NCI-H82 treated with DMSO at 0.1 percent for 48 hours (cell line): ENCODE data around the gene MAPRE2.
"Not testable (repeated sequence)": the region's sequence is repeated elsewhere in the genome, so short reads cannot be mapped to it uniquely, and the experiment has no call there.

ENCODE experiments used
- DNase-seq: peaks from one replicate; lab custom pipeline; 2025; ENCODE audit not compliant: unreplicated experiment; lab: John Stamatoyannopoulos, UW

MAPRE2 gene

DNA sequence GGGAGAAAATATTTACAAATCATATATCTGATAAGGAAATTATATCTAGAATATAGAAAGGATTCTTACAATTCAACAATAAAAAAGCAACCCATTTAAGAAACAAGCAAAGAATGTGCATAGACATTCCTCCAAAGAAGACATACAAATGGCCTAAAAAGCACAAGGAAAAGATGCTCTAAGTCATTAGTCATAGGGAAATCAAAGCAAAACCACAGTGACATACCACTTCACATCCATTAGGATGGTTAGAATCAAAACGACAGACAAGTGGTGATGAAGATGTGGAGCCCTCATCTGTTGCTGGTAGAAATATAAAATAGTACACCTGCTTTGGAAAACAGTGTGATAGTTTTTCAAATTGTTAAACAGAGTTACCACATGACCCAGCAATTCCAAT lies 48.2 kb downstream of the MAPRE2 start:
- no peak for DNase-seq

DNA sequence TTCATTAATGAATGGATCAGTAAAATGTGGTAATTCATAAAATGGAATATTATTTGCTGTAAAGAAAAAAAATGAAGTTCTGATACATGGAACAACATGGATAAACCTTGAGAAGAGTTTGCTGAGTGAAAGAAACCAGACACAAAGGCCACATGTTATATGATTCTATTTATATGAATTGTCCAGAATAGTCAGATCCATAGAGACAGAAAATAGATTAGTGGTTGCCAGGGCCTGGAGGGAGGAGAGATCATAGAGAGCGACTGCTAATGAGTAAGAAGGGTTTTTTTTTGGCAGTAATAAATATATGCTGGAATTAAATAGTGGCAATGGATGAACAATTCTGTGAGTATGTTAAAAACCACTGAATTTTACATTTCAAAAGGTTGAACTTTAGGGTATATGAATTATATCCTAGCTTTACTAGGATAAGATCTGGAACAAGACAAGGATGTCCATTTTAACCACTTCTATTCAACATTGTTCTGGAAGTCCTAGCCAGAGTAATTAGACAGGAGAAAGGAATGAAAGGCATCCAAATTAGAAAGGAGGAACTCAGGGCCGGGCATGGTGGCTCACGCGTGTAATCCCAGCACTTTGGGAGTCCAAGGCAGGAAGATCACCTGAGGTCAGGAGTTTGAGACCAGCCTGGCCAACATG lies 48.8 kb downstream of the MAPRE2 start:
- DNase-seq = no peak

DNA sequence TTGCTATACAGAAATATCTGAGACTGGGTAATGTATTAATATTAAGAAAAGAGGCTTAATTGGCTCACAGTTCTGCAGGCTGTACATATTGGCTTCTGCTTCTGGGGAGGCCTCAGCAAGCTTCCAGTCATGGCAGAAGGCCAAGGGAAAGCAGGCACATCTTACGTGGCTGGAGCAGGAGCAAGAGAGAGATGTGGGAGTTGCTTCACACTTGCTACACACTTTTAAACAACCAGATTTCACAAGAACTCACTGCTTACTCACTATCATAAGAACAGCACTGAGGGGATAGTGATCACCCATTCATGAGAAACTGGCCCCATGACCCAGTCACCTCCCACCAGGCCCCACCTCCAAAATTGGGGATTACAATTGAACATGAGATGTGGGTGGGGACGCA lies 50.6 kb downstream of the MAPRE2 start:
- DNase-seq = no peak

DNA sequence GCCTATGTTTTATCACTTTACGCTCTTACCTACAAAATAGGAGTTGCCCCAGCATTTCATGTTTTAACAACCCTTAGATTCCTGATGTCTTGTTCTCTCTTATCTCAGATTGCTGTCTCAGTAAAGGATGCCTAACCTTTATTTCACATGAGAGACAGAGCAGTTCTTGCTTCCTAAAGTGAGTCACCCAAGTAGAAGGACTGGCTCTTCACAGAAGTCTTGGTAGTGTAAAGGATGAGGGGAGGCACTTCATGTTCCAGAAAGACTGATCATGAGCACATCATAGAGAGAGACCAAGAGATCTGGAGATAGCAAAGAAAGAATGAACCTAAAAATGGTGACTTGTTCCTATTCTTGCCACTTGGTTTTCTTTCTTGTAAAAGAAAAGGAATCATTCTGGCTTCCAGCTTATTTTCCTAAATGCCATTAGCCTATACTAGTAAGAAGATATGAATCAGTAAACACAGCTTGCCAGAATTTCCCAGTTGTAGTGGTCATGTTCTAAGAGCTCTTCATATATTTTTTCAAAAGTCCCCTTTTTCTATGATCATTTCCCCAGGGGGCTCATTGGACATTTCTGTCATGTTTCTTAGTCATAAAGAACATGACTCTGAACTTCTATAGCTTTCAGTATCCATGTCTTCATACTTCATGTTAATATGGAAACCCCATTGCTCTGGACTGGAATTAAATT lies 54.9 kb downstream of the MAPRE2 start:
- no peak for DNase-seq

DNA sequence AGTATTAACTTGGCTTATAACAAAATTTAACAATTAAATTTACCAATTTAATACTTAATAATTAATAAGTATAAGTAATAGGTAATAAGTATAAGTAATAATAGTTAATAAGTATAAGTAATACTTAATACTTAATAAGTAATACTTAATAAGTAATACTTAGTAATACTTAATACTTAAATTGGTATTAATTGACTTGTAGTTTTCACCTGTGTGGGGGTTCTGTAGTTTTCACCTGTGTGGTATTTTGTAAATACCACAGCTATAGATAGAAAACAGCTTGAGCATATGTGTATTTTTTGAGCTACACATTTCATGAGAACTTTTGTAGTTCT lies 55.4 kb downstream of the MAPRE2 start:
- no peak for DNase-seq

DNA sequence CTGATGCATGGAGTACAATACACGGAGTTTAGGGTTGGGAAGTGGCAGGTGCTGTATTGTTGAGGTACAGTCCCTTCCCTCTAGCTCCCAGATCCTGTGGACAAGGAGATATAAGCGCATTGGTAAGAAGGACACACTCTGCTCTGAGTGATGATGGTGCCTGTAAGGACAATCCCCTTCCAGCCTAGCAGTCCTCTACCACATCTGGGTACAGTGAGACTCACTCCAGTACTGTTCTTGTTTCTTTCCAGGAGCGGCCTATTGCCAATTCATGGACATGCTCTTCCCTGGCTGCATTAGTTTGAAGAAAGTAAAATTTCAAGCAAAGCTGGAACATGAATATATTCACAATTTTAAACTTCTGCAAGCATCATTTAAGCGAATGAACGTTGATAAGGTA lies 56.0 kb downstream of the MAPRE2 start:
- no peak for DNase-seq

DNA sequence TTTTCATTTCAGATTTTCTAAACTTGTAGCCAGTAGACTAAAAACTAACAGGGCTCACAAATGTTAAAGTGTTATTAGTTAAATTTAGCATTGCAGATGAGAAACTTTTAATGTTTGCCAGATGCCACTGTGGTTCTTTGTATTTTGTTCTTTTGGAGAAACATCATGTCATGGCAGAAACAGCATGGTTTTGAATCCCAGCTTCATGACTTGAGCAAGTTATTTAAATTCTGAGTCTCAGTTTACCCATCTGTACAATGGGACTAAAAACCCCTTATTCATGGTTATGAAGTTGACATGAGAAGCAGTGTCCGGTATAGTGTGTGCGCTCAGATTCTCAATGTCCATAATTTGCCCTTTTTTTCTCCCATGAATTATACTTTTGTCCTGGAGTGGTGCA lies 56.5 kb downstream of the MAPRE2 start:
- DNase-seq = no peak

DNA sequence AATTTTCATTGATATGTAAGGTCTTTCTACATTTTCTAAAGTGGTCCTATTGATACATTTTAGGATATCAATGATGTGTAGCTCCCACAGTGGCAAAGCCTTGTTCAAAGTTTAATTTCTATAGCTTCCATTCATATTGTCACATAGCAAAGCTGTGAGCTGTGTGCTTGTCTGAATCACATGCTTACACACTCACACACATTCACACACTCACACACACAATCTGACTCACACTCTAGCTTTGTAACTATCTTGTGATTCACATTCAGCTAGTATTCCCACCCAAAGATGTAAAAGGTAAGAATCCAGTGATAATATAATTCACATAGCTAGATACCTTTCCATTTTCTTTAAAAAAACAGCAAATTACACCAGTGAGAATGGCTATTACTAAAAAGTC lies 58.7 kb downstream of the MAPRE2 start:
- no peak for DNase-seq

DNA sequence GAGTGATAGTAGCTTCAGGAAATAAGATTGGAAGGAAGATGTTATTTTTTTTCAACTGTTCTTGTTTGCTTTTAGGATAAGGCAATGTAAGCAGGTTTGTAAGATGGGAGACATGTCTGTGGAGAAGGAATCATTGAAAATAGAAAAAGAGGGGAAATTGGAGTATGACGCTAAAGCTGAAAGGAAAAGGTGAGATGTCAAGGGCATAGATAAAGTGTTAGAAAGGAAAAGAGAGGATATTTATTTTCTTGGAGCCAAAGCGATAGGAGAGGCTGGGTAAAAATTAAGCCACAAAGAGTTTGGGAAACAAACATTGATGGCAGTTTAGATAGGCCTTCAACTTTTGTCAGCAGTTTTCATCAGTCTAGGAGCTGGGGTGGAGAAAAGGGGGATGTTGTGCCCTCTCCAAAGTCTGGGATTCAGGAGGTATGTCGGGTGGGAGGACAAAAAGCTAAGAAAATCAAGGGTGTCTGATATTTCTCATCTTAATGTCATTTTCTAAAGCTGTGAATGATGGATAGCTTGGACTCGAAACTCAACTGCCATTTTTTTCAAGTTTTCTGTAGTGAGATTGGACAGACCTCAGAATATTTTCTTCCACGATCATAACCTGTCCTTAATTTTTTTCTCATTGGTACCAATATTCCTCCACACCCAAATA lies 63.3 kb downstream of the MAPRE2 start:
- no peak for DNase-seq

DNA sequence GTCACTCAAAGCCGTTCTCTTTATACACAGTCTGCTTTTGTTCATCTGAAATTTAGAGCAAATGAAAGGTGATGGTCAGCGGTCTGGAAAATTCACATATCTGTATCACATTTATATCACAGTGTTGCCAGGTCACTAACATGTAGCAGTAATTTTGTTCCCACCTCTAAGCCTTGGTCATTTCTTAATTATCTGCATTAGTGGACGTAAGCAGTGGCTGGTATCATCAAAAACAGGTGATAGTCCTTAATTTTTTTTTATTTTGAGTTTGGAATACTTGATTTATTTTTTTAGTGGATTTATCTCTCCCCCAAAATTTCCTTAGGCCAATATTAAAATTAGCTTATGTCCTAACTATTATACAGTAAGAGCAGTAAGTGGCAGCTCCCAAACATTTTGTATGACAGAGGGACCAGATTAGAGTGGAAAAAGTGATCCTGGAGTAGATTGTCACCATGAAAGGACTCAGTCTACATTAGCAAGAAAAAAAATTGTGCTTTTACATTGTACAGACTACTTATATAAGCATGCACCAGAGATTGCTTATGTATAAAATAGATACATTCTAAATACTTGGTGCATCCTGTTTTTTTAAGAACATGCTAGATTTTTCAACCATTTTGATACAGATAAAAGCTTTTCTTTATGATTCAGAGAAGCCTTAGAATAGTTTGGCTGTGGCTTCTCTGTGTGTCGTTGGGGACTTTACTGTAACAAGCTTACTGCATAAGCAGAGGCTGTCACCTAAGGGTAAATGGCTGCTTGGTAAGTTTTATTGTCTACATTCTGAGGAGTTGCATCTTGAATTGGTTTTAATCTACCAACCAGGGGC lies 65.0 kb downstream of the MAPRE2 start:
- no peak for DNase-seq

DNA sequence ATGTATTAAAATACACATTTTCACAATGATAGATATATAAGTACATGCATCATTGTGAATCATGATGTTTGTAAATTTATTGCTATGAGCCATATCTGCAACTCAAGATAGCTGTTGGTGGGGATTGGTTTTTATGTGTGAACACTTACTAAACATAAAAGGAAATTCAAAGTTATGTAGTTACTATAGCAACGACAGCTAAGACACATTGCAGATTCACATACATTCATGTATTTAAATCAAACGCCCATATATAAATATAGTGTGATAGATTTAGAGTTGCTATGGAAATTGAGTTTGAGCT lies 65.6 kb downstream of the MAPRE2 start:
- no peak for DNase-seq

DNA sequence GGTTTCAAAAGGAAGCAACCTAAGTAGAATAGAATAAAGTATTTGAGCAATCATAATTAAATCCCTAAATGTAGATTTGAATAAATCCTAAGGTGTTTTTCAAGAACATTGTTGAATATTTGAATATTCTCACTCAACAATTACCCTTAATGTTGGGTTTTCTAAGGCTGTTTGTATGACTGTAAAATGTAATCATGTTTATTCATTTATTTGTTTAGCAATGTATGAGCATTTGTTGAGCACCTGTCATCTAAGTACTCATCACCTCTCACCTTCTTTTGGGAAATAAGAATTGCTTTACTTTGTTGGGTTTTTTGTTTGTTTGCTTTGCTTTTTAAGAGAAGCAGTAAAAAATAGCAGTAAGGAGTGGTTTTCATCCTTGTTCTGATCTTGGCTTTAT lies 66.0 kb downstream of the MAPRE2 start:
- no peak for DNase-seq

DNA sequence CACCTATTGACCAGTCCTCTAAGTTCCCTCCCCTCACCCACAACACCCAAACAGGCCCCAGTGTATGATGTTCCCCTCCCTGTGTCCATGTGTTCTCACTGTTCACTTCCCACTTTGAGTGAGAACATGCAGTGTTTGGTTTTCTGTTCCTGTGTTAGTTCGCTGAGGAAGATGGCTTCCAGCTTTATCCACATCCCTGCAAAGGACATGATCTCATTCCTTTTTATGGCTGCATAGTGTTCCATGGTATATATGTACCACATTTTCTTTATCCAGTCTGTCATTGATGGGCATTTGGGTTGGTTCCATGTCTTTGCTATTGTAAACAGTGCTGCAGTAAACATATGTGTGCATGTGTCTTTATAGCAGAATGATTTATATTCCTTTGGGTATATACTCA lies 66.9 kb downstream of the MAPRE2 start:
- DNase-seq = not testable (repeated sequence)

DNA sequence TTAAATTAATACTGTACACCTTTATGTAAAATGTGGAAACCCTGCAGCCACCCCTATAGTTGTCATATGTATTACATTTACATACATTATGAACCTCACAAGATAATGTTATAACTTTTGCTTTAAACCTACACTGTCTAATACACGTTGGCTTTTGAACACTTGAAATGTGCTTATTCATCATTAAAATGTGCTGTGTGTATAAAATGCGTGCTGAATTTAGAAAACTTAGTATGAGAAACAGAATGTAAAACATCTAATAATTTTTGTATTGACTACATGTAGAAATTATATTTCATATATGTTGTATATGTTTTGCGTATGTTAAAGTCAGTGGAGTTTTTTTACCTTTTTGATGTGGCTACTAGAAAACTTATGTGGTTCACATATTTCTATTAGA lies 68.8 kb downstream of the MAPRE2 start:
- DNase-seq = no peak

DNA sequence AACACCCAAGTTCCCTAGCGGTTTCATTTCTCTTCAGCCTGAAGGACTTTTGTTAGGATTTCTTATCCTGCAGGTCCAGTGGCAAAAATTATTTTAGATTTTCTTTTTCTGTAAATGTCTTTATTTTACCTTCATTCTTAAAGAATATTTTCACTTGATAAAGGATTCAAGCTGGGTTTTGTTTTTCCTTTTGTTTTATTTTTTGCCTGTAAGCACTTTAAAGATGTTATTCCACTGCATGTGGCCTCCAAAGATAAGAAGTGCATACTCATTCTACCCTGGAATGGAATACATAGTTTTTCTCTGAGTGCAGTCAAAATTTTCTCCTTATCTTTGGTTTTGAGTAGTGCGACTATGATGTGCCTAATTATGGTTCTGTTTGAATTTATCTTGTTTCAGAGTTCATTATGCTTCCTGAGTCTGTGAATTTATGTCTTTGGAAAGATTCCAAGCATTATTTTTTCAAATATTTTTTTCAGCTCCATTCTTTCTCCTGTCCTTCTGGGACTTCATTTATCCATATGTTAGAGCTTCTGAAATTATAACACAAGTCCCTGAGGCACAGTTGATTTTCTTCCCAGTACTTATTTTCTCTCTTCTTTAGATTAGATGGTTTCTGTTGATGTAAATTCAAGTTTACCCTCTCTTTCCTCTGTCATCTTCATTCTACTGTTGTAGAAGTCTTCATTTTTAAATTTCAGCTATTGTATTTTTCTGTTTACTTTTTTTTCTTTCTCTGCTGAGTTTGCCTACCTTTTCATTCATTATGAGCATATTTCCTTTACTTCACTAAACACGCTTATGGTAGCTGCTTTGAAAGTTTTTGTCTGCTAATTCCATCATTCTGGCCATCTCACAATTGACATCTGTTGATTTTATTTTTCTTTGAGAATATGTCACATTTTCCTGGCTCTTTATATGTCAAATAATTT lies 69.6 kb downstream of the MAPRE2 start:
- DNase-seq = no peak

DNA sequence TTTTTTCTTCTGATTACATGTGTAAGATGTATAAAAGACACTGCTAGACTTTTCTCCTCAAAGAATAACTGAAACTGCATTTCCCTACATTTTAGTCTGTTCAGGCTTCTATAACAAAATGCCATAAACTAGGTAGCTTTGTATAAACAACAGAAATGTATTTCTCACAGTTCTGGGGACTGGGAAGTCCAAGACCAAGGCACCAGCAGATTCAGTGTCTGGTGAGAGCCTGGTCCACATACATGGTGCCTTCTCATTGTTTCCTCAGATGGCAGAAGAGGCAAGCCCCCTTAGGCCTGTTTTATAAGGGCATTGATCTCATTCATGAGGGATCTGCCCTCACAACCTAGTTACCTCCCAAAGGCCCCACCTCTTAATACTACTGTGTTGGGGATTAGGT lies 71.5 kb downstream of the MAPRE2 start:
- no peak for DNase-seq

DNA sequence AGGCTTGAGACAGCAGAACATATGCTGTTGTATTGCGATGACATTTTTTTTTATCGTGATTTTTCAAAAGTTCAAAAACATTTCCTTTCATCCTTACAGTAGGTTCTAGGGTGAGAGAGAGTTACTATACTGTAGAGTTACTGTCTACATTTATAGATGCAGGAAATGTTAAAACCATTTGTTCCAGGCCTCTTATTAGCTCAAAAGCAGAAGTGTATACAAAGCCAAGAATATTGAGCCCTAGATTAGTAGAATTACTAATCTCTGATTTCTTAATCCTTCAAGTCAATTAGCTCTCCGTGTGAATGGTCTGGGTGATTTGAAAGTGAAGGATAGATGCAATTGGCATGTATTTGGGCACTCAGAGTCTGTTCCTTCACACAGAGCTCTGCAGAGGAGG lies 73.1 kb downstream of the MAPRE2 start:
- DNase-seq = peak; percentile 39

DNA sequence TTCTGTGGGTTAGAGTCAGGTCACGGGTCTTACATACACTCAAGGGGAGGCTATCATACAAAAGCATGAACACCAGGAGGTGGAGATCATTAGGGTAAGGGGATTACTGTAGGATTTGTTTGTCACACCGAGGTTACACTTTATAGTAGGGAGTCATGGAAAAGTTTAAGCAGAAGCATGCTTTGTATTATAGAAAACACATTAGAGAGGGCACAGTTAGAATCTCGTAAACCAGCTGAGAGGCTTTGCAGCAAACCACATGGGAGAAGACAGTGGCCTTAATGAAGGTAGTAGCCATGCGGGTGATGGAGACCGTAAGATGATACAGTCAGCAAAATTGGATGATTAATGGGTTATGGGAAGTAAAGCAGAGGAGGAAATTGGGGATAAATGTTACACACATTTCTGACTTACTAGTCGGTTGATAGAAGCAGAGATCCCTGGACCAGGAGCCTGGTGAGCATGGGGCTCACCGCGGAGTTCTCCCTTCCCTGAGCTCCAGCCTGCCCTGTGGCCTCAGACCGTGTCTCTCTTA lies 75.6 kb downstream of the MAPRE2 start:
- DNase-seq = peak; percentile 71

DNA sequence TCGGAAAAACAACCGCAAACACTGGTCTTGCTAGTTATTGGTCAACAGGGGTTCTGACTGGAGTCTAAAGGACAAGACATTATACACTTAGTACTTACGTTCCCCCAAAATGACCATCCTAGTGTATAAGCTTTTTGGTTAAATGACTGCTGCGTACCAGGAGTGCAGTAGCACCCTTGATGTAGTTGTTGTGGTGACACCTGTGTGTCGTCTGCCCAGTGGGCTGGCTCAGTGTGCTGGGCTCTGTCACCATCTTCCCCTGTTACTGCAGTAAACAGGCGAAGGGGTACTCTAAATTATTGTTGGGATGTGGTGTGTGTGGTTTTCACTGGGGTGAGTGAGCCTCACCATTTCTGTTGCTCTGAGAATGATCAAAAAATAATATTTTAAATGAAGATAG lies 76.2 kb downstream of the MAPRE2 start:
- no peak for DNase-seq

DNA sequence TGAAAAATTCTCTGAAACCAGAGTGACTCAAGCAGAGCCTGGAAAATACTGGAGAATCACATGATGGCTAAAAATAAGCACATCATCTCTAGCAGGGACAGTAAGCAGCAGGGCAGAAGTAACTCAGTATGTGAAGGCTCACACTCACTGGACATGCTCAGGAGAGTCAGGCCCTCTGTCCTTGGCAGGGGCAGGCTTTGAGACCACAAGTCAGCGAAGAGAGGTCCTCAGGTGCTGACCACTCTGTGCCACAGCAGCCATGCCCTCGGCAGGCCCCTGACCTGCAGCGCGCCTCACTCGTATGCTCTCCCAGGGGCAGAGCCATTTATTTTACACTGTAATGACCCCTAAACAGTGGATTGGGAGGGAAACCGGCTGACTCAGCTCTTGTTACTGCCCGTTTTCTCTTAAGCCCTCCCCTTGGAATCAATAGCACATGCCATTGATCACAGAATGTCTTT lies 76.8 kb downstream of the MAPRE2 start:
- DNase-seq = no peak

DNA sequence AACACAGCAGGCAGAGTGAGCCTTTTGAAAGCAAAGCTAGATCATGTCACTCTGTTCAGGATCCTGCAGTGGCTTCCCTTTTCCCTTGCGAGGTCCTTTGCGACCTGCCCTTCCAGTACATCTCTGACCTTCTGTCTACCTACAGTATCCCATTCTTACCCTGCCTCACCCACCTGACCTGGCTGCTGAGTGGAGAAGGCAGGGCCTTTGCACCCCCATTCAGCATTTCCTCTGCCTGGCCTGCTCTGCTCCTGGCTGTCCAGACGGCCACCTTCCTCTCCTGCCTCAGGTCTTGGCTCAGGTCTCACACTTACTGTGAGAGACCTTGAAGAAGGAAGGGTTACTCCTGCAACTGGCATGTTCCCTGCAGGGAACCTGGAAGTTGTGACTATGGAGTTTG lies 77.4 kb downstream of the MAPRE2 start:
- DNase-seq = no peak
